Stimulated activated CD4-positive, alpha-beta T cell treated with anti-CD3 and anti-CD28 coated beads, Interleukin-15, amount 100 ng/mL, for 48 hours (primary cell): ENCODE measurements around the gene SLX1A.
"Not testable (repeated sequence)": the region's sequence is repeated elsewhere in the genome, so short reads cannot be mapped to it uniquely, and the experiment has no call there.

ENCODE experiments used
- DNase-seq, 2 donors: peaks; one replicate each; pipeline ENCODE4 v3.0.0-alpha.2; 2020; ENCODE audit warnings: low read depth in 2 of 2

The SLX1A gene

DNA sequence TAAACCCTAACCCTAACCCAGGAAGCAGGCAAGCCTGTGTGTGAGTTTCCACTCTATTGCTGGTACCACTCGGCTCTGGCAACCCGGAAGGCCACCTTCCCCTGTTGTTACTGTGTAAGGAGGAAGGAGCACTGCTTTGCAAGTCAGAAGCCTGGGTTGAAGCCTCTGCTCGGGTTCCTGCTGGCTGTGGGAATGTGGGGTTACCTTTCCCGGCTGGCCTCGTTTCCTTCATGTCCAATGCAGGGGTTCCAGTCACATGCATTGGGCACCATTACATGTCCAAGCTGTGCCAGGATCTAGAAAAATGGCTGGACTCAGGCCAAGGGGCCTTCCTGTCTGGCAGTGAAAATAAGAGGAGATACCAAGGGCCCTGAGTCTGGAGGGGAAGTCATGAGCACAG lies 23.4 kb downstream of the SLX1A start:
- not testable (repeated sequence) for DNase-seq
